Gastrocnemius medialis (tissue), 4 donors: Measurements from ENCODE around the gene MDH2. TPM values are rescaled to one million over a fixed set of nuclear protein-coding genes. Genes with fewer than 3 reads are reported as not detected.
"Not testable (repeated sequence)": the region's sequence is repeated elsewhere in the genome, so short reads cannot be mapped to it uniquely, and the experiment has no call there.

ENCODE experiments used
- ATAC-seq, 2 donors: fragments of 150-250 bp; one replicate each; pipeline ENCODE4 v1.9.1; 2016
- DNase-seq, 2 donors: peaks; one replicate each; pipeline ENCODE4 v3.0.0-alpha.2; 2019
- H3K27ac ChIP-seq, 4 donors: fragments of 200-600 bp; sonication (generic); 1 replicate in 1 of 4; 2 replicates in 3 of 4; pipeline ENCODE4 v1.5.1; 2016 to 2018; ENCODE audit warnings: mild to moderate bottlenecking in 2 of 4, moderate library complexity in 1 of 4
- H3K27me3 ChIP-seq, 3 donors: fragments of 200-600 bp; sonication (generic) in 2 of 3; 1 replicate in 1 of 3; 2 replicates in 2 of 3; pipeline versions ENCODE4 v1.5.1 to v1.6.0; 2016 to 2019; ENCODE audit warnings: mild to moderate bottlenecking in 1 of 3, moderate library complexity in 1 of 3
- H3K36me3 ChIP-seq, 2 donors: fragments of 200-600 bp; sonication (generic) in 1 of 2; one replicate each; pipeline ENCODE4 v1.5.1; 2017 to 2018
- H3K4me1 ChIP-seq, 2 donors: fragments of 200-600 bp; sonication (generic) in 1 of 2; one replicate each; pipeline ENCODE4 v1.5.1; 2016 to 2017; ENCODE audit warnings: mild to moderate bottlenecking in 2 of 2
- H3K4me3 ChIP-seq, 4 donors: fragments of 200-600 bp; sonication (generic) in 3 of 4; 1 replicate in 1 of 4; 2 replicates in 3 of 4; pipeline ENCODE4 v1.5.1; 2016 to 2019; ENCODE audit warnings: mild to moderate bottlenecking in 2 of 4
- H3K9me3 ChIP-seq, 3 donors: fragments of 200-600 bp; sonication (generic) in 2 of 3; 1 replicate in 1 of 3; 2 replicates in 2 of 3; pipeline ENCODE4 v1.5.1; 2016 to 2019
- POLR2A ChIP-seq, 2 donors: fragments of 450-650 bp; IDR thresholded peaks; one replicate each; pipeline ENCODE4 v1.6.1; 2017; ENCODE audit warnings: antibody characterized with exemption in 2 of 2, mild to moderate bottlenecking in 2 of 2, moderate library complexity in 2 of 2
- in situ Hi-C, 4 donors: fragments of 200-750 bp; cut with MboI; loops; one replicate each; pipeline versions ENCODE4 v1.15.0 to v1.8.0; 2017; ENCODE audit warnings: low sequenced_read_pairs in 4 of 4
- intact Hi-C: fragments of 100-400 bp; cut with DNase I; formaldehyde crosslinking; loops from one replicate; pipeline ENCODE4 v1.15.1; 2023; ENCODE audit warnings: low total_unique reads
- total RNA-seq, 4 donors: library from RNA; depleted of rRNA; stranded (reverse); fragments of >200 nt; gene quantifications; one replicate each; pipeline versions ENCODE4 v1.1.0 to v1.2.3, GENCODE V29; 2016
- TF ChIP-seq, protein P1 (sequence below), 5 experiments: fragments of 450-650 bp in 3 of 5; fragments of 200-600 bp in 2 of 5; sonication (generic) in 2 of 5; IDR thresholded peaks in 4 of 5; conservative IDR thresholded peaks in 1 of 5; 1 replicate in 4 of 5; 2 replicates in 1 of 5; pipeline ENCODE4 v1.5.1; 2016 to 2019; ENCODE audit warnings: antibody characterized with exemption in 5 of 5, mild to moderate bottlenecking in 3 of 5, moderate library complexity in 3 of 5

The MDH2 gene
- total RNA-seq, 4 donors from 2014 or later: 236 to 344 (median 284) TPM

DNA sequence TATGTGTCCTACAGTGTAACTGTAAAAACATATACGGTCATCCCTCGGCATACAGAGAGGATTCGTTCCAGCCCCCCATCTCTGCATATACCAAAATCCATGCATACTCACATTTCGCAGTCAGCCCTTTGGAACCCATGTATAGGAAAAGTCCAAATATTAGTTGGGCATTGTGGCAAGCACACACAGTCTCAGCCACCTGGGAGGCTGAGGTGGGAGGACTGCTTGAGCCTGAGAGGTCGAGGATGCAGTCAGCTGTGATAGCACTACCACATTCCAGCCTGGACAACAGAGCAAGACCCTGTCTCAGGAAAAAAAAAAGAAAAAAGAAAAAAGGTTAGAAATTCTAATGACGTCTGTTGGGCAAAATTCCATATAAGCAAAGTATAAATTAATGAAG is 29.1 kb downstream of the MDH2 start:
- H3K4me1 ChIP-seq: no peaks in the 10 kb centered on the region
- no peak overlapping the region for H3K27ac ChIP-seq
- DNase-seq (no peak), ATAC-seq (no peak)
- in situ Hi-C loops: no loop called here
- H3K27me3 ChIP-seq: no peaks in the 10 kb centered on the region
- TF ChIP-seq, protein P1, sequence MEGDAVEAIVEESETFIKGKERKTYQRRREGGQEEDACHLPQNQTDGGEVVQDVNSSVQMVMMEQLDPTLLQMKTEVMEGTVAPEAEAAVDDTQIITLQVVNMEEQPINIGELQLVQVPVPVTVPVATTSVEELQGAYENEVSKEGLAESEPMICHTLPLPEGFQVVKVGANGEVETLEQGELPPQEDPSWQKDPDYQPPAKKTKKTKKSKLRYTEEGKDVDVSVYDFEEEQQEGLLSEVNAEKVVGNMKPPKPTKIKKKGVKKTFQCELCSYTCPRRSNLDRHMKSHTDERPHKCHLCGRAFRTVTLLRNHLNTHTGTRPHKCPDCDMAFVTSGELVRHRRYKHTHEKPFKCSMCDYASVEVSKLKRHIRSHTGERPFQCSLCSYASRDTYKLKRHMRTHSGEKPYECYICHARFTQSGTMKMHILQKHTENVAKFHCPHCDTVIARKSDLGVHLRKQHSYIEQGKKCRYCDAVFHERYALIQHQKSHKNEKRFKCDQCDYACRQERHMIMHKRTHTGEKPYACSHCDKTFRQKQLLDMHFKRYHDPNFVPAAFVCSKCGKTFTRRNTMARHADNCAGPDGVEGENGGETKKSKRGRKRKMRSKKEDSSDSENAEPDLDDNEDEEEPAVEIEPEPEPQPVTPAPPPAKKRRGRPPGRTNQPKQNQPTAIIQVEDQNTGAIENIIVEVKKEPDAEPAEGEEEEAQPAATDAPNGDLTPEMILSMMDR (IDR thresholded peaks at IDR 0.05 in 4 of 5, conservative IDR thresholded peaks at IDR 0.05 in 1 of 5): no peak
- TF ChIP-seq POLR2A (IDR thresholded peaks at IDR 0.05): no peak
- no peaks in the 10 kb centered on the region for H3K9me3 ChIP-seq
- intact Hi-C loops: no loop called here
- H3K4me3 ChIP-seq: no peak overlapping the region
- H3K36me3 ChIP-seq: no peaks in the 10 kb centered on the region

GRCh38 chr7:76077435-76077834 is 29.5 kb downstream of the MDH2 start:
- Histone ChIP-seq H3K9me3 (no peaks in the 10 kb centered on the region), H3K4me3 (no peak overlapping the region), H3K27ac (no peak overlapping the region), H3K36me3 (no peaks in the 10 kb centered on the region), H3K4me1 (no peaks in the 10 kb centered on the region), H3K27me3 (no peaks in the 10 kb centered on the region)
- intact Hi-C loops: no loop called here
- ATAC-seq: no peak
- TF ChIP-seq, protein P1 (IDR thresholded peaks at IDR 0.05 in 4 of 5, conservative IDR thresholded peaks at IDR 0.05 in 1 of 5): no peak
- TF ChIP-seq POLR2A (IDR thresholded peaks at IDR 0.05): no peak
- DNase-seq: no peak
- in situ Hi-C loops: no loop called here

- intact Hi-C loops (no loop called here), in situ Hi-C loops (no loop called here)
- Histone ChIP-seq H3K27ac (no peak overlapping the region), H3K4me3 (no peak overlapping the region), H3K36me3 (no peaks in the 10 kb centered on the region), H3K4me1 (no peaks in the 10 kb centered on the region), H3K27me3 (no peaks in the 10 kb centered on the region), H3K9me3 (no peaks in the 10 kb centered on the region)
- DNase-seq: no peak
- TF ChIP-seq, protein P1 (IDR thresholded peaks at IDR 0.05 in 4 of 5, conservative IDR thresholded peaks at IDR 0.05 in 1 of 5): no peak
- TF ChIP-seq POLR2A (IDR thresholded peaks at IDR 0.05): no peak
- no peak for ATAC-seq
Observed at GRCh38 chr7:76080204-76080603, 32.3 kb downstream of the MDH2 start.

GRCh38 chr7:76084115-76084514 is 36.2 kb downstream of the MDH2 start:
- H3K4me1 ChIP-seq, ATAC-seq, H3K9me3 ChIP-seq, H3K27me3 ChIP-seq, H3K27ac ChIP-seq, DNase-seq, H3K4me3 ChIP-seq, H3K36me3 ChIP-seq, in situ Hi-C loops, intact Hi-C loops: not testable (repeated sequence)

DNA sequence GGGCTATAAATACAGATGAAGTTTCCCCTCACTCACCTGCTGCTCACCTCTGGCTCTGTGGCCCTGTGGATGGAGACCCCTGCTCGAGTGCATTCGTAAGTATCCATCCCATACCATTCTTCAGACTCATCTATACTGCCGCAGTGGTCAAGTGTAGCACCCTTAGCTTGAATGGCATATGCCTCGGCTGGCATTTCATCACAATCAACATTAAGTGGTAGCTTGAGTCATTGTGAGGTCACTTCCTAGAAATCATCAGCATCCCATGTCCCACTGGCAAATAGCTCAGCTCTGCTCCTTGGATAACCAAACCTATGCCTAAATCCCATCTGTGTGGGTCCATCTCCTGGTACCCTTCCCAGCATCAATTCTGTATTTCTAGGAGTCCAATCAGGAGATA is 38.2 kb downstream of the MDH2 start:
- H3K9me3 ChIP-seq: no peaks in the 10 kb centered on the region
- TF ChIP-seq, protein P1 (IDR thresholded peaks at IDR 0.05 in 4 of 5, conservative IDR thresholded peaks at IDR 0.05 in 1 of 5): no peak
- no peak for TF ChIP-seq POLR2A (IDR thresholded peaks at IDR 0.05)
- no peaks in the 10 kb centered on the region for H3K36me3 ChIP-seq
- ATAC-seq (no peak), DNase-seq (no peak)
- H3K27me3 ChIP-seq: no peaks in the 10 kb centered on the region
- H3K4me1 ChIP-seq: no peaks in the 10 kb centered on the region
- no peak overlapping the region for H3K4me3 ChIP-seq
- H3K27ac ChIP-seq: no peak overlapping the region
- in situ Hi-C loops: no loop called here
- intact Hi-C loops: no loop called here

DNA sequence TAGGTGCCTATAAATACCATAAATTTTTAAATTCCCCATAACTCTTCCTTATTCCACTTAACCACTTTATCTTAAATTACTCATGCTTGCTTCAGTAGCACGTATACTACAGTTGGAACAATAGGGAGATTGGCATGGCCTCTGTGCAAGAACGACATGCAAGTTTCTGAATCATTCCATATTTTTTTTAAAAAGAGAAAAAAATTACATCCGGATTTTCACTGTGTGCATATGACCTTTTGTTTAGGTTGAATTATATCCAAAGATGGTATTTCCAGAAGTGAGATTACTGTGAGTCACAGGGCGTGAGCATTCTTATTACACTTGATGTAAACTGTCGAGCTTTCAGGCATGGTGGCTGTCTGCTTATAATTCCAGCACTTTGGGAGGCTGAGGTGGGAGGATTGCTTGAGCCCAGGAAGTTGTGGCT is 39.5 kb downstream of the MDH2 start:
- H3K36me3 ChIP-seq, H3K4me1 ChIP-seq, H3K9me3 ChIP-seq, H3K27me3 ChIP-seq, H3K4me3 ChIP-seq, DNase-seq, intact Hi-C loops, ATAC-seq, in situ Hi-C loops, H3K27ac ChIP-seq: not testable (repeated sequence)
